ENCODE measurements around the gene TSPAN17.

Gene TSPAN17

DNA sequence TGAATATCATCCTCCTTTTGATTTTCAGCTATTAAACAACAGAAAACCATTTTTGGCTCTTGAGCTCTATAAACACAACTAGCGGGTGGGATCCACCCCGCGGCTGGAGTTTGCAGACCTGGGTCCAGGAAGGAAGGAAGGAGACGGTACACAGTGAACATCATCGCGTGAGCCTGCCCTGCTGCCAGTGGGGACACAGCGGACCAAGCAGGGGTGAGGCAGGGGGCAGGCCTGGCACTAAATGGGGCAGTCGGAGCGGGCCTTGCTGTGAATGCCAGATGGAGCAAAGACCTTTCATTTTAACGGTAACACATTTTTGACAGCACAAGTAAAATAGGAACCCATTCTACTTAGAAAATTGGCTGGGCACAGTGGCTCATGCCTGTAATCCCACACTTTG, 14.4 kb downstream of the TSPAN17 start:
- DNase-seq = no peak

GRCh38 chr5:176662371-176663333, 15.4 kb downstream of the TSPAN17 start:
- no peak for DNase-seq

DNA sequence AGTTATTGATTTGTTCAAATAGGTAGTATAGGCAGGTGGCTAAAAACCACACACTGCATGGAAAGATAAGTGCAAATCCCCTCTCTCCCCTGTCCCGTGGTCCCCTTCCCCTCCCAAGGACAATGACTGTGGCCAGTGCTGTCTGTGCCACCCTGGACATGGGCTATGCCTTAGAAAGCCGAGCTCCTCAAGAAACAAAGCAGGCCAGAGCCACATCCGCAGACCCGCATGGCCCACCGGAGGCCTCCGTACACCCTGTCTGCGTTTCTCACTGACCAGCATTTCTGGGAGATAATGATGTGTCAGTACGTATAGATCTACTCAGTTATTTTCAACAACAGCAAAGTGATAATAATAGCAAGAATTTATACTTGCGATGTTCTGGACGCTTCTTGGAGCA, 16.3 kb downstream of the TSPAN17 start:
- DNase-seq = no peak

- DNase-seq = no peak
Measured at GRCh38 chr5:176664479-176664878, 17.2 kb downstream of the TSPAN17 start.

- DNase-seq = no peak
Measured at GRCh38 chr5:176664886-176665285, 17.6 kb downstream of the TSPAN17 start.

- DNase-seq = no peak
Measured at GRCh38 chr5:176665517-176665916, 18.2 kb downstream of the TSPAN17 start.

DNA sequence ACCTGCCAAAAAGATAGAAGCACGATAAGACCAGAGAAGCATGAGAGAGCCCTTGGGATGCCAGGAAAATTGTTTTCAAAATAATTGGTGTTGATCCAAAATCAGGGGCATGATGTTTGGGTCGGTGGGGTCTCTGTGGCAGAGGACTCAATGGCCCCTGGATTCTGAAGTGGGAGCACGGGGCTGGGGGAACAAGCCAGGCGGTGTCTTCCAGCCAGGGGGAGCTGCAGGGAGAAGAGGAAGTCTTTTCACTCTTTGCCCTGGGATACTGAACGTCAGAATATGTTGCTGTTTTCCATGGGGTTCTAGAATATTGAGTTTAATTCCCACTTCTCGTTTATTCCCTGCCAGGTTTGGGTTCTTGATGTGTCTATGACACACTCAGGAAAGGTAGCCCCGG, 20.4 kb downstream of the TSPAN17 start:
- DNase-seq = no peak

GRCh38 chr5:176670449-176670848, 23.2 kb downstream of the TSPAN17 start:
- no peak for DNase-seq

DNA sequence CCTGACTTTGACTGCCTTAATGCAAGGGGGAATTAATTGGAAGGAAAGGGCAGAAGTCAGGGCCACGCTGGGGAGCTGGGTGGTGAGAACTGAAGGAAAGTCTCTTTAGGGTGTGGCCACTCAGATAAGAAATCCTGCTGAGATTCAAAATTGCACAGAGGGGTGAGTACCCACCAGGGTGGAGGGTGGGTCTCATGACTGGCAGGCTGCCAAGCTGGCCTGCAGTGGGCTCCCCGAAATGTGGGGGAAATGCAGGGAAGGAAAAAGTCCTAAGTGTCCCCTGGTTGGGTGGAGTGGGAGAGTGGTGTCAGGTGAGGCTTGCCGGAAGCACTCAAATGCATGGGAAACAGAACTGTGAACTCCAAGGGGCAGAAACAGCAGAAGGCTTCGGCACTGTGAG, 24.1 kb downstream of the TSPAN17 start:
- DNase-seq = no peak

- DNase-seq = no peak
Measured at GRCh38 chr5:176671890-176672747, 24.8 kb downstream of the TSPAN17 start.

- DNase-seq = no peak
Measured at GRCh38 chr5:176673651-176674583, 26.6 kb downstream of the TSPAN17 start.

- DNase-seq = no peak
Measured at GRCh38 chr5:176674799-176675198, 27.5 kb downstream of the TSPAN17 start.

DNA sequence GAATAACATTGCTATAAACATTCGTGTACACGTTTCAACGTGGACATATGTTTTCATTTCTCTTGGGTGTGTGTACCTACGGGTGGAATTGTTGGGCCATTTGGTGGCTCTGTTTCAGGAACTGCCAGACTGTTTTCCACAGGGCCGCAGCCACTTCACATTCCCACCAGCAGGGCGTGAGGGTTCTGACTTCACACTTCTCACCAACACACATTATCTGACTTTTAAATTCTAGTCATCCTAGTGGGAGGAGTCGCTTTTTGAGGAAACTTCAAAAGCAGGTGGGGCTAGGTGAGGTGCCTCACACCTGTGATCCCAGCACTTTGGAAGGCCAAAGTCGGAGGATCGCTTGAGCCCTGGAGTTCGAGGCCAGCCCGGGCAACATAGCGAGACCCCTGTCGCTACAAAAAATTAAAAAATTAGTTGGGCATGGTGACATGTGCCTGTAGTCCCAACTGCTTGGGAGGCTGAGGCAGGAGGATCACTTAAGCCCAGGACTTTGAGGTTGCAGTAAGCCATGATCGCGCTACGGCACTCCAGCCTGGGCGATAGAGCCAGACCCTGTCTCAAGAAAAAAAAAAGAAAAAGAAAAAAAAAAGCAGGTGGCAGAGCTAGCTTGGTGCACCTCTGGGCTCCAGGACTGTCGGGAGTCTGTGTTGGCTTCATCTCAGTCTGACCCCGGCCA, 28.5 kb downstream of the TSPAN17 start:
- peak; percentile 34 for DNase-seq

DNA sequence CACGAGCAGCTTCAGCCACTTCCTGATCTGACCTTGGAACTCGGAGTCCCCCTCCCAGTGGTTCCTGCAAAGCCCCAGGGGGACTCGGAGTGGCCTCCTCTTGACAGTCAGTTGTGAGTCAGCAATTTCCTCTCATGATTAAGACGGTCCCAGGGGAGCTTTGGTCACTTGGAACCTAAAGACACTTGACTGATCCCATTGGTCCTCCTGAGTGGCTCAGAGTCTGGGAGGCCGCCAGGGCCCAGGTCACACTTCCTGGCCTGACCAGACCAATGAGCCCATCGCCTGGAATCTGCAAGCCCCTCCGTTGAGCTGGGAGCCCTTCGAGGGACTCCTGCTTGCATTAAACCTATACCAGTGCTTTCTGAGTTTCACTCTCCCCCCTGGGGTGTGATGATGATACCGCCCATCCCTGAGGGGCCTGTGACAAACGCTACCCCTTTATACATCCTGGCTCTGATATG, 29.1 kb downstream of the TSPAN17 start:
- DNase-seq = no peak

GRCh38 chr5:176677209-176677939, 30.1 kb downstream of the TSPAN17 start:
- peak; percentile 52 for DNase-seq

DNA sequence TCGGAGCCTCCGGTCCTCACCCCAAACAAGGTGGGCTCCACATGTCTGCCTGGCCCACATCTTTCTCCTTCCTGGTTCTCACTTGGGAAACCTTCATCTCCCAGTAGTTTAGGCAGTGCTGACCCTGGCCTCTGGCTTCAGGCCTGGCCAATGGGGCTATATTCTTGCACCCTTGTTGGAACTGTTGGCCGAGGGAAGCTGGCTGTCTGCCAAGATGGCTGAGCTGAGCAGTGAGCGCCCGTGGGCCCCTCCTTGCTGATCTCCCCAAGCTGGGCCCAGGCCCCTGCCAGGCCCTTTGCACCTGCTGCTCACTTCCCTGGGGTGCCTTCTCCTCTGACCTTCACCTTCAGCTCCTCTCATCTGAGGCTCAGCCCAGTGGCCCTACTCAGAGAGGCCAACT, 31.3 kb downstream of the TSPAN17 start:
- DNase-seq = no peak

DNA sequence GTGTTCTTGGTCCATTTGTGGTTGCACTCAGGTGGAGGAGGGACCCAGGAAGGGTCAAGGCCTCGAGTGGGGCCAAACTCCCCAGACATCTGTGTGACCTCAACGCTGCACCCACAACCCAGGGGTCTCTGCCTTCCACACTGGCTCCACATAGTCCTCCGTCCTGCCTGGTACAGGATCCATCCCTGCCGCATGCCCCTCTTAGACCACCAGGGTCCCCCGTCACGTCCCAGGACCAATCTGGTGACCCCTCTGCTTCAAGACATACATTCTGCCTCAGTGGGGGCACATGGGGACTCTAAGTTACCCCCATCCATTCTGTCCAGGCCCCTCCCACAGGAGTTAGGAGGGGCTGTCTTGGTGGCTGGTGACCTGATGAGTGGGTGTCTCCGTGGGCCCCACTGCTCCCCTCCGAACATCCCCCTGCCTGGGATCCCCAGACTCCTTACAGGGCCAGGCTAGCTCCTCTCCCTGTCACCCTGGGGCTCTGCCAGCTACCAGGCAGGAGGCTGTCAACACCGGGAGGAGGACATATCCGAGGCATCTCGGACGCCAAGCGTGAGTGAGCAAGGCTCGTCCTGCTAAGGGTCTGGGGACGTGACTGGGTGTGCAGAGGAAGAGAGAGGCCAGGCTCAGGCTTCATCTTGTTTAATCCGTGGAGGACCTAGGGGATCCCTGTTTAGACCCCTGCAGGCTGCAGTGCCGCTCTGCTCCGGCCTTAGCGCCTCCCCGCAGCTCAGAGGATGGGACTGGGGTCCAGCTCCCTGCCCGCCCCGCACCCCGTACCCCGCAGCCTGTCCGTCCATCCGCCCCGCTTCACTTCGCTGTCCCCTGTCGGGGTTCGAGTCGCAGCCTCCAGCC, 32.3 kb downstream of the TSPAN17 start:
- no peak for DNase-seq

GRCh38 chr5:176680226-176680563, 32.9 kb downstream of the TSPAN17 start:
- no peak for DNase-seq

- no peak for DNase-seq
Measured at GRCh38 chr5:176682016-176682531, 34.8 kb downstream of the TSPAN17 start.

DNA sequence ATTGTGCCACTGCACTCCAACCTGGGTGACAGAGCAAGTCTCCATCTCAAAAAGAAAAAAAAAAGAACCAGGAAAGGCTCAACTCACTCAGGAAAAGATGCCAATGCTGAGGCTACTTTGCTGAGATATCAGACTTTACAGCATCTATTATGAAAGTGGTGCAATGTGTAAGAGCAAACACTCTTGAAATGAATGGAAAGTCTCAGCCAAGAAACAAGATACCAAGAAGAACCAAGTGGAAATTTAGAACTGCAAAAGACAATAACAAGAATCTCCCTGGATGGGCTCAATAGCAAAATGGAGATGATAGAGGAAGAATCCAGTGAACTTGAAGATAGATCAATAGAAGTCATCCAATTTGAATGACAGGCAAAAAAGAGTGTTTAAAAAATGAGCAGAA, 37.7 kb downstream of the TSPAN17 start:
- no peak for DNase-seq

Measured in NCI-H1694 treated with DMSO at 0.1 percent for 48 hours (cell line).